Neural cell (in vitro differentiated cells): ENCODE results near the gene U2SURP.

Experiments used
- CTCF ChIP-seq: fragments of 450-650 bp; IDR thresholded peaks from 2 replicates; pipeline ENCODE4 v1.5.1; 2014; ENCODE audit warnings: antibody characterized with exemption, mild to moderate bottlenecking, moderate library complexity; ENCODE audit not compliant: poor library complexity, severe bottlenecking
- RAD21 ChIP-seq: fragments of 450-650 bp; conservative IDR thresholded peaks from 2 replicates; pipeline ENCODE4 v1.6.1; 2014; ENCODE audit warnings: antibody characterized with exemption, mild to moderate bottlenecking, moderate library complexity

- TF ChIP-seq RAD21 (no peak), CTCF (no peak)
These were observed 3.5 kb downstream of the U2SURP start for GRCh38 chr3:143004823-143005222.
